NCI-H345 (cell line): ENCODE data around the gene UGT1A7.
A peak's percentile ranks its signal among the peaks of the same experiment; 100 is the strongest.
"Not testable (repeated sequence)": the region's sequence is repeated elsewhere in the genome, so short reads cannot be mapped to it uniquely, and the experiment has no call there.

Experiments used
- DNase-seq: peaks from one replicate; lab custom pipeline; 2025; lab: John Stamatoyannopoulos, UW

The UGT1A7 gene

GRCh38 chr2:233680361-233681045 lies 1.2 kb upstream of the UGT1A7 start:
- DNase-seq: no peak

GRCh38 chr2:233684640-233685039 lies 2.9 kb downstream of the UGT1A7 start:
- DNase-seq: no peak

- DNase-seq: no peak
Measured at GRCh38 chr2:233686928-233687327, 5.2 kb downstream of the UGT1A7 start.

GRCh38 chr2:233688341-233688740 lies 6.6 kb downstream of the UGT1A7 start:
- DNase-seq: no peak

- no peak for DNase-seq
Measured at GRCh38 chr2:233689031-233689430, 7.3 kb downstream of the UGT1A7 start.

- DNase-seq: no peak
Measured at GRCh38 chr2:233689501-233689900, 7.8 kb downstream of the UGT1A7 start.

GRCh38 chr2:233690444-233690843 lies 8.7 kb downstream of the UGT1A7 start:
- DNase-seq: no peak

GRCh38 chr2:233691443-233692433 lies 10.0 kb downstream of the UGT1A7 start:
- DNase-seq: no peak

- no peak for DNase-seq
Measured at GRCh38 chr2:233692648-233693047, 10.9 kb downstream of the UGT1A7 start, which contains the start of gene UGT1A6. TSS of gene UGT1A6 (plus strand) at chr2:233692890. CDS start at chr2:233693005, 115 bp downstream.

GRCh38 chr2:233693963-233694362 lies 12.3 kb downstream of the UGT1A7 start:
- no peak for DNase-seq

GRCh38 chr2:233698740-233699139 lies 17.0 kb downstream of the UGT1A7 start:
- no peak for DNase-seq

GRCh38 chr2:233699424-233700027 lies 17.8 kb downstream of the UGT1A7 start:
- no peak for DNase-seq

- no peak for DNase-seq
Measured at GRCh38 chr2:233700028-233700635, 18.4 kb downstream of the UGT1A7 start.

GRCh38 chr2:233700842-233701241 lies 19.1 kb downstream of the UGT1A7 start:
- DNase-seq: not testable (repeated sequence)

- no peak for DNase-seq
Measured at GRCh38 chr2:233702238-233702637, 20.5 kb downstream of the UGT1A7 start.

- no peak for DNase-seq
Measured at GRCh38 chr2:233705911-233706506, 24.3 kb downstream of the UGT1A7 start.

GRCh38 chr2:233706720-233707119 lies 25.0 kb downstream of the UGT1A7 start:
- DNase-seq: no peak

GRCh38 chr2:233707940-233708644 lies 26.4 kb downstream of the UGT1A7 start:
- no peak for DNase-seq

GRCh38 chr2:233708942-233709341 lies 27.2 kb downstream of the UGT1A7 start:
- DNase-seq: no peak

GRCh38 chr2:233711312-233712008 lies 29.8 kb downstream of the UGT1A7 start:
- peak; percentile 79 for DNase-seq
